Epithelial cell of prostate (primary cell): ENCODE data around the gene MED20.

Experiments
- DNase-seq: peaks from one replicate; pipeline ENCODE4 v3.0.0-alpha.2; 2011; ENCODE audit warnings: low read depth, low spot score
- H3K27ac ChIP-seq: fragments of 450-650 bp; 2 replicates; pipeline ENCODE4 v1.5.1; 2017; ENCODE audit warnings: mild to moderate bottlenecking

MED20 gene

GRCh38 chr6:41914869-41915530 is 5.9 kb downstream of the MED20 start:
- no peak for DNase-seq
- H3K27ac ChIP-seq = peak overlapping the region; percentile 23

- DNase-seq = no peak
- no peak overlapping the region for H3K27ac ChIP-seq
Observed at GRCh38 chr6:41914343-41914742, 6.6 kb downstream of the MED20 start.

- DNase-seq = no peak
- H3K27ac ChIP-seq = no peak overlapping the region
Observed at GRCh38 chr6:41909727-41910126, 11.2 kb downstream of the MED20 start.

- DNase-seq = no peak
- no peak overlapping the region for H3K27ac ChIP-seq
Observed at GRCh38 chr6:41901882-41902519, 18.9 kb downstream of the MED20 start.

- no peak overlapping the region for H3K27ac ChIP-seq
- no peak for DNase-seq
Observed at GRCh38 chr6:41900861-41901260, 20.1 kb downstream of the MED20 start.

GRCh38 chr6:41896281-41896680 is 24.7 kb downstream of the MED20 start:
- peak overlapping the region; percentile 58 for H3K27ac ChIP-seq
- DNase-seq = no peak

GRCh38 chr6:41895300-41896233 is 25.4 kb downstream of the MED20 start, which contains the start of gene USP49:
Gene USP49 (minus strand): TSS chr6:41895375. CDS start chr6:41806983, 88,392 bp downstream.
- peak within 1 kb of the TSS; percentile 58 for H3K27ac ChIP-seq
- DNase-seq = no peak

- no peak for DNase-seq
Observed at GRCh38 chr6:41894366-41895299, 26.3 kb downstream of the MED20 start.

GRCh38 chr6:41892921-41893564 is 27.9 kb downstream of the MED20 start:
- DNase-seq = no peak
- H3K27ac ChIP-seq = no peak overlapping the region

More at GRCh38 chr6:41894366-41895299, 26.3 kb downstream of the MED20 start:
- H3K27ac ChIP-seq = peak overlapping the region; percentile 58

GRCh38 chr6:41887331-41887751 is 33.6 kb downstream of the MED20 start:
- no peak for DNase-seq
- H3K27ac ChIP-seq = no peak overlapping the region

- no peak for DNase-seq
- no peak overlapping the region for H3K27ac ChIP-seq
Observed at GRCh38 chr6:41885930-41886329, 35.0 kb downstream of the MED20 start.

- no peak for DNase-seq
- H3K27ac ChIP-seq = no peak overlapping the region
Observed at GRCh38 chr6:41884957-41885356, 36.0 kb downstream of the MED20 start.

- no peak overlapping the region for H3K27ac ChIP-seq
- no peak for DNase-seq
Observed at GRCh38 chr6:41881506-41881905, 39.4 kb downstream of the MED20 start.

- DNase-seq = no peak
- no peak overlapping the region for H3K27ac ChIP-seq
Observed at GRCh38 chr6:41878961-41879405, 42.0 kb downstream of the MED20 start.

- no peak for DNase-seq
- no peak overlapping the region for H3K27ac ChIP-seq
Observed at GRCh38 chr6:41878246-41878645, 42.7 kb downstream of the MED20 start.

- no peak for DNase-seq
- H3K27ac ChIP-seq = no peak overlapping the region
Observed at GRCh38 chr6:41877051-41877680, 43.8 kb downstream of the MED20 start.

GRCh38 chr6:41874741-41875140 is 46.2 kb downstream of the MED20 start:
- H3K27ac ChIP-seq = no peak overlapping the region
- DNase-seq = no peak

- no peak for DNase-seq
- H3K27ac ChIP-seq = no peak overlapping the region
Observed at GRCh38 chr6:41872147-41872546, 48.8 kb downstream of the MED20 start.

GRCh38 chr6:41871691-41872090 is 49.2 kb downstream of the MED20 start:
- DNase-seq = no peak
- no peak overlapping the region for H3K27ac ChIP-seq
